GM06990 (cell line): ENCODE results near the gene KDM1B.

ENCODE experiments used
- DNase-seq: peaks from one replicate; pipeline ENCODE4 v3.0.0-alpha.2; 2011; ENCODE audit not compliant: insufficient read length; ENCODE audit errors: extremely low read depth
- H3K27me3 ChIP-seq: replicated peaks from 2 replicates; pipeline ENCODE4 v1.6.0; 2011; ENCODE audit warnings: low read length; ENCODE audit not compliant: control insufficient read depth, insufficient read depth
- H3K36me3 ChIP-seq: 2 replicates; pipeline ENCODE4 v1.5.1; 2011; ENCODE audit warnings: low read length; ENCODE audit not compliant: control insufficient read depth, insufficient read depth
- H3K4me3 ChIP-seq: replicated peaks from 2 replicates; pipeline ENCODE4 v1.5.1; 2011; ENCODE audit warnings: low read depth, mild to moderate bottlenecking, control low read depth, low read length
- CTCF ChIP-seq: IDR thresholded peaks from 2 replicates; pipeline ENCODE4 v1.5.1; 2011; ENCODE audit warnings: low read length, control low read depth, mild to moderate bottlenecking, inconsistent platforms; ENCODE audit not compliant: insufficient read depth, poor library complexity, severe bottlenecking

The KDM1B gene

GRCh38 chr6:18270216-18270615 lies 115.0 kb downstream of the KDM1B start:
- Histone ChIP-seq H3K4me3 (no peak overlapping the region), H3K27me3 (no peaks in the 10 kb centered on the region; the same call in 1 of the 2 replicates), H3K36me3 (no peaks in the 10 kb centered on the region)
- TF ChIP-seq CTCF: no peak
- DNase-seq: no peak
